Measurements from ENCODE around the gene ENO2. TPM values are rescaled to one million over a fixed set of nuclear protein-coding genes. Genes with fewer than 3 reads are reported as not detected.

Gene ENO2
- total RNA-seq, 6 donors from 2014 or later = 33.4 to 44.0 (median 40.7) TPM

DNA sequence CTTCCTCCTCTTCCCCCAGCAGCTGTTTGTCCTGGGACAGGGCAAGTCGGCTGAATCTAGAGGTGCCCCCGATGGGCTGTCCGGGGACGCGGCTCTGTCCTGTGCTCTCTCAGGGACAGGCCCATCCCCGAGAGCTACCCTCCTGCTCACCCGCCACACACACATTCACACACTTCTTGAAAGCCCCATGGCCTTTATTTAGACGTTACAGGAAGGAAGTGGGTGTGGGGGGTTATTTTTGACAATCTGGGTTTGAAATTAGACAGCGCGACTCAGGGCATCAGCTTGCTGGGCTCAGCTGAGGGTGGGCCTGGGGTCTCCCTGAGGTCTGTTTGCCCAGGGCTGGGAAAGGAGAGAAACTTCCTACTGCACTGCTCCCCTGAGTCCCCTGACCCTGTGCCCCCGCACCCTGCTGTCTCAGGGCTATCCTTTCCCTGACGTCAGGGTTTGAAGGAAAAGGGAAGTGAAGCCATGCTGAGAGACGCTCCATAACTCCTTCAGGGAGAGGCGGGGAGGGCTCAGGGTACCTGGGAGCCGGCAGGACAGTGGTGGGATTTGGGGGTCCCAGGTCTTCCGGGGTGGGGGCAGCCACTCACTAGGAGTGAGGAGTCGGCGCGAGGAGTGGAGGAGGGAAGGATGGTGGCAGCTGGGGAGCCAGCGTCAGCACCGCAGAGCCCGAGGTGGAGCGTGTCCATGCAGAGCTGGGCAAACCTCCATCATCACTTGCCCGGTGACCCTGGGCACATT lies 44.9 kb downstream of the ENO2 start:
- Histone ChIP-seq H3K4me1 (peaks cover 66 to 87% (median 79%) of the 10 kb centered on the region in 4 donors), H3K4me3 (peak overlapping the region in 2 of 4 donors; percentile 13 to 29), H3K27ac (peak overlapping the region; percentile 71 to 91 (median 88)), H3K36me3 (peaks cover 0 to 24% (median 16%) of the 10 kb centered on the region in 4 donors), H3K9me3 (no peaks in the 10 kb centered on the region), H3K27me3 (no peaks in the 10 kb centered on the region)
- ATAC-seq (ENCODE audit: low FRiP score in 2 of 2) (peak in 1 of 2 donors; percentile 39), DNase-seq (no peak)
- WGBS, 2 donors = 53 to 60% methylated on average over 16 to 24 of the region's 24 CpGs
- TF ChIP-seq POLR2AphosphoS5 (IDR thresholded peaks at IDR 0.05) (peak; percentile 44 to 52), POLR2A (IDR thresholded peaks at IDR 0.05) (peak in 2 of 4 donors; percentile 47 to 53), CTCF (IDR thresholded peaks at IDR 0.05) (no peak), EP300 (IDR thresholded peaks at IDR 0.05) (peak in 1 of 4 donors; percentile 3)

DNA sequence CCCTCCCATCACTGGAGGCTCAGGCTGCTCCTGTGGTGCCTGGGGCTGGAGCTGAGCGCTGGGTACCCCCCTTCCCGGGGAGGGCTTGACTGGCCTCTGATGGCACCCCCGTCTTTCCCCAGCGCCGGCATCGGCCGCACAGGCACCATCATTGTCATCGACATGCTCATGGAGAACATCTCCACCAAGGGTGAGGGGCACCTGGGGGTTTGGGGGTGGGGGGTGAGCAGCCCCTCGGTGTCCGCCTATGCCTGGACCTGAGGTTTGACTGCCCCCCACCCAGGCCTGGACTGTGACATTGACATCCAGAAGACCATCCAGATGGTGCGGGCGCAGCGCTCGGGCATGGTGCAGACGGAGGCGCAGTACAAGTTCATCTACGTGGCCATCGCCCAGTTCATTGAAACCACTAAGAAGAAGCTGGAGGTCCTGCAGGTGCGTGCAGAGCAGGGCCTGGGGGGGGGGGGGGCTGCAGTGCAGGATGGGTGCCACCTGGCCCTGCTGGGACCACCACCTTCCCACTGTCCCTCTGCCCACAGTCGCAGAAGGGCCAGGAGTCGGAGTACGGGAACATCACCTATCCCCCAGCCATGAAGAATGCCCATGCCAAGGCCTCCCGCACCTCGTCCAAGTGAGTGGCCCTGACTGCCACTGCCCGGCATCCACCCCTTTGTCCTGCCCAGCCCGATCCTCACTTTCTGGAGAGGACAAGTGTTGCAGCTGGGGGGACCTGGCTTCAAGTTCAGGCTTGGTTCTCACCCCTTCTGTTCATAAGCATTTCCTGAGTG lies 45.6 kb downstream of the ENO2 start:
- no peak for DNase-seq
- Histone ChIP-seq H3K27ac (peak overlapping the region; percentile 89 to 96 (median 90)), H3K27me3 (no peaks in the 10 kb centered on the region), H3K9me3 (no peaks in the 10 kb centered on the region), H3K36me3 (peaks cover 0 to 21% (median 16%) of the 10 kb centered on the region in 4 donors), H3K4me1 (peaks cover 64 to 88% (median 79%) of the 10 kb centered on the region in 4 donors), H3K4me3 (peak overlapping the region in 1 of 4 donors; percentile 13)
- WGBS, 2 donors = 78 to 91% methylated on average over 6 to 20 of the region's 26 CpGs
- no peak for TF ChIP-seq EP300 (IDR thresholded peaks at IDR 0.05)
- no peak for TF ChIP-seq POLR2A (IDR thresholded peaks at IDR 0.05)
- TF ChIP-seq CTCF (IDR thresholded peaks at IDR 0.05) = no peak
- no peak for TF ChIP-seq POLR2AphosphoS5 (IDR thresholded peaks at IDR 0.05)
- ATAC-seq (ENCODE audit: low FRiP score in 2 of 2) = no peak

GRCh38 chr12:6960593-6961277 lies 46.4 kb downstream of the ENO2 start:
- DNase-seq = no peak
- Histone ChIP-seq H3K9me3 (no peaks in the 10 kb centered on the region), H3K27me3 (no peaks in the 10 kb centered on the region), H3K4me1 (peaks cover 60 to 87% (median 80%) of the 10 kb centered on the region in 4 donors), H3K36me3 (peaks cover 0 to 24% (median 15%) of the 10 kb centered on the region in 4 donors), H3K27ac (peak overlapping the region; percentile 89 to 96 (median 90)), H3K4me3 (peak overlapping the region in 2 of 4 donors; percentile 58 to 60)
- no peak for TF ChIP-seq EP300 (IDR thresholded peaks at IDR 0.05)
- peak in 2 of 6 experiments; percentile 9 to 20 for TF ChIP-seq CTCF (IDR thresholded peaks at IDR 0.05)
- no peak for ATAC-seq (ENCODE audit: low FRiP score in 2 of 2)
- 75 to 76% methylated on average over 8 to 13 of the region's 13 CpGs for WGBS, 2 donors

GRCh38 chr12:6961278-6961694 lies 46.9 kb downstream of the ENO2 start:
- ATAC-seq (ENCODE audit: low FRiP score in 2 of 2) = peak; percentile 48 to 63
- Histone ChIP-seq H3K27ac (peak overlapping the region; percentile 89 to 96 (median 90)), H3K36me3 (peaks cover 4 to 29% (median 16%) of the 10 kb centered on the region in 4 donors), H3K4me1 (peaks cover 57 to 82% (median 74%) of the 10 kb centered on the region in 4 donors), H3K4me3 (peak overlapping the region in 3 of 4 donors; percentile 58 to 64 (median 60)), H3K9me3 (no peaks in the 10 kb centered on the region), H3K27me3 (no peaks in the 10 kb centered on the region)
- TF ChIP-seq EP300 (IDR thresholded peaks at IDR 0.05) (peak in 2 of 4 donors; percentile 20 to 46), POLR2AphosphoS5 (IDR thresholded peaks at IDR 0.05) (peak; percentile 23 to 42), CTCF (IDR thresholded peaks at IDR 0.05) (no peak), POLR2A (IDR thresholded peaks at IDR 0.05) (peak in 1 of 4 donors; percentile 7)
- DNase-seq = peak; percentile 80 to 91
- WGBS, 2 donors = 21 to 40% methylated on average over 14 to 24 of the region's 24 CpGs

Data from upper lobe of left lung (tissue), 6 donors.